ENCODE data around the gene ARHGEF16.

DNA sequence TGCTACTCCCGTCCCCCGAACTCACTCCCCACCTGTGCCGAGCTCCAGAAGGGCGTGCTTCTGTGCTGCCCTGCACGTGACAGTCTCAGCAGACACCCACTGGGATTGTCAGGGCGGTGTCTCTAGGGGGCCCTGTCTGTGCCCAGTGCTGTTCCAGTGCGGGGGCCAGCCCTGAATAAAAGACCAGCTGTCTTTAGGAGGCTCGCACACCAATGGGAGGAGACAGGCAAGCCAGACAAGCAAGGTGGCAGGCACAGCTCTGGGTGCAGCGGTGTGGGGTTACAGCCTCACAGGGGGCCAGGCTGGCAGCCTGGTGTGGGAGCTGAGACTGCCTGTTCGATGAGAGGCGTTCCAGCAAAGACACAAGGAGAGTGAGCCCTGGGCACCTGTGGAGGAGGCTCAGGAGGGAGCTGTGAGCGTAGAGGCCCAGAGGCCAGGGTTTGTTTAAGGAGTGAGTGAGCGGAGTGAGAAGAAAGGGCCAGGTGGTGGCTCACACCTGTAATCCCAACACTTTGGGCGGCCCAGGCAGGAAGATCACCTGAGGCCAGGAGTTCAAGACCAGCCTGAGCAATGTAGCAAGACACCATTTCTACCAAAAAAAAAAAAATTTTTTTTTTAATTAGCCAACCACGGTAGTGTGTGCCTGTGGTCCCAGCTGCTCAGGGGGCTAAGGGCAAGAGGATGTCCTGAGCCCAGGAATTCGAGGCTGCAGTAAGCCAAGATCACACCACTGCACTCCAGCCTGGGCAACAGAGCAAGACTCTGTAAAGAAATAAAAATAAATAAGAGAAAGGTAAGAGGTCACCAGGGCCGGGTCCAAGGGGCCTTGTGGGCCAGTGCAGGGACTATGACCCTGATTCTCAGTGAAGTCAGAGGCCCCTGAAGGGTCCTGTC is 48.2 kb upstream of the ARHGEF16 start:
- TF ChIP-seq POLR2A (IDR thresholded peaks at IDR 0.05), result no peak
- TF ChIP-seq, protein P1, sequence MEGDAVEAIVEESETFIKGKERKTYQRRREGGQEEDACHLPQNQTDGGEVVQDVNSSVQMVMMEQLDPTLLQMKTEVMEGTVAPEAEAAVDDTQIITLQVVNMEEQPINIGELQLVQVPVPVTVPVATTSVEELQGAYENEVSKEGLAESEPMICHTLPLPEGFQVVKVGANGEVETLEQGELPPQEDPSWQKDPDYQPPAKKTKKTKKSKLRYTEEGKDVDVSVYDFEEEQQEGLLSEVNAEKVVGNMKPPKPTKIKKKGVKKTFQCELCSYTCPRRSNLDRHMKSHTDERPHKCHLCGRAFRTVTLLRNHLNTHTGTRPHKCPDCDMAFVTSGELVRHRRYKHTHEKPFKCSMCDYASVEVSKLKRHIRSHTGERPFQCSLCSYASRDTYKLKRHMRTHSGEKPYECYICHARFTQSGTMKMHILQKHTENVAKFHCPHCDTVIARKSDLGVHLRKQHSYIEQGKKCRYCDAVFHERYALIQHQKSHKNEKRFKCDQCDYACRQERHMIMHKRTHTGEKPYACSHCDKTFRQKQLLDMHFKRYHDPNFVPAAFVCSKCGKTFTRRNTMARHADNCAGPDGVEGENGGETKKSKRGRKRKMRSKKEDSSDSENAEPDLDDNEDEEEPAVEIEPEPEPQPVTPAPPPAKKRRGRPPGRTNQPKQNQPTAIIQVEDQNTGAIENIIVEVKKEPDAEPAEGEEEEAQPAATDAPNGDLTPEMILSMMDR (IDR thresholded peaks at IDR 0.05 in 4 of 5, conservative IDR thresholded peaks at IDR 0.05 in 1 of 5), result no peak

All from gastrocnemius medialis (tissue), 4 donors.